CD8-positive, alpha-beta memory T cell (primary cell): ENCODE results near the gene EHD1. TPM values are rescaled to one million over a fixed set of nuclear protein-coding genes. Genes with fewer than 3 reads are reported as not detected.

Experiments used
- CTCF ChIA-PET: fragments of 350-600 bp; sonication (Branson Sonifier 250); formaldehyde crosslinking; loops from one replicate; lab custom pipeline; 2021; ENCODE audit warnings: antibody characterized with exemption; lab: Charles Lee
- POLR2A ChIA-PET: fragments of 350-600 bp; sonication (Branson Sonifier 250); formaldehyde crosslinking; loops from one replicate; lab custom pipeline; 2021; ENCODE audit warnings: antibody characterized with exemption; lab: Charles Lee
- DNase-seq, 5 donors: peaks; one replicate each; pipeline versions ENCODE4 v3.0.0 to v3.0.0-alpha.2; 2020 to 2022; ENCODE audit warnings: mixed read lengths in 1 of 5
- H3K27ac ChIP-seq: one replicate; pipeline ENCODE4 v1.7.0; 2013; ENCODE audit warnings: low read depth, mild to moderate bottlenecking, low read length, moderate library complexity
- H3K27me3 ChIP-seq: 2 replicates; pipeline ENCODE4 v1.7.0; 2013; ENCODE audit warnings: low read length, mild to moderate bottlenecking; ENCODE audit not compliant: insufficient read depth, poor library complexity, severe bottlenecking
- H3K36me3 ChIP-seq: 2 replicates; pipeline ENCODE4 v1.7.0; 2013; ENCODE audit warnings: mild to moderate bottlenecking, low read length, moderate library complexity; ENCODE audit not compliant: insufficient read depth
- H3K4me1 ChIP-seq: 2 replicates; pipeline ENCODE4 v1.7.0; 2013; ENCODE audit warnings: mild to moderate bottlenecking, low read length, moderate library complexity; ENCODE audit not compliant: insufficient read depth
- H3K4me3 ChIP-seq: 2 replicates; pipeline ENCODE4 v1.7.0; 2013; ENCODE audit warnings: mild to moderate bottlenecking, low read length
- H3K9me3 ChIP-seq: 2 replicates; pipeline ENCODE4 v1.7.0; 2013; ENCODE audit warnings: mild to moderate bottlenecking, low read length
- H3K27ac Mint-ChIP-seq, 8 donors: one replicate each; pipeline ENCODE4 v1.8.0; 2020 to 2021; ENCODE audit warnings: mixed read lengths in 8 of 8, mild to moderate bottlenecking in 6 of 8, inconsistent platforms in 3 of 8, moderate library complexity in 3 of 8
- H3K27me3 Mint-ChIP-seq, 2 donors: one replicate each; pipeline ENCODE4 v1.8.0; 2020 to 2021; ENCODE audit warnings: mixed read lengths in 2 of 2, mild to moderate bottlenecking in 1 of 2, moderate library complexity in 1 of 2
- H3K36me3 Mint-ChIP-seq, 3 donors: one replicate each; pipeline ENCODE4 v1.8.0; 2020 to 2021; ENCODE audit warnings: mixed read lengths in 3 of 3, inconsistent platforms in 1 of 3, mild to moderate bottlenecking in 1 of 3
- H3K4me1 Mint-ChIP-seq, 3 donors: one replicate each; pipeline ENCODE4 v1.8.0; 2020 to 2021; ENCODE audit warnings: mixed read lengths in 3 of 3, inconsistent platforms in 1 of 3, mild to moderate bottlenecking in 1 of 3
- H3K4me3 Mint-ChIP-seq, 7 donors: one replicate each; pipeline ENCODE4 v1.8.0; 2020 to 2021; ENCODE audit warnings: mixed read lengths in 7 of 7, mild to moderate bottlenecking in 6 of 7, moderate library complexity in 4 of 7, inconsistent platforms in 2 of 7
- H3K9me3 Mint-ChIP-seq, 5 donors: one replicate each; pipeline ENCODE4 v1.8.0; 2020 to 2022; ENCODE audit warnings: mixed read lengths in 5 of 5, mild to moderate bottlenecking in 3 of 5, moderate library complexity in 2 of 5, inconsistent platforms in 1 of 5
- polyA plus RNA-seq: library from polyadenylated mRNA; unstranded; fragments of 300-500 nt; fragmentation: Illumina TruSeq; gene quantifications from one replicate; pipeline ENCODE4 v1.2.3, GENCODE V29; 2021
- total RNA-seq, 2 experiments: library from RNA; stranded (reverse); gene quantifications; one replicate each; pipeline ENCODE4 v1.2.3, GENCODE V29; 2021

Gene EHD1
- total RNA-seq: 100 to 1,000 TPM; 102 to 110 TPM
- 258 TPM for polyA plus RNA-seq

GRCh38 chr11:64878494-64879243, at the start of gene EHD1:
TSS of gene EHD1 (minus strand) at chr11:64878621. CDS start at chr11:64878464, 157 bp downstream.
- Histone ChIP-seq H3K27me3 (no peaks in the 10 kb centered on the region), H3K4me3 (peak within 1 kb of the TSS; percentile 99), H3K27ac (peak within 1 kb of the TSS; percentile 86), H3K4me1 (peaks cover 58% of the 10 kb centered on the region), H3K9me3 (no peaks in the 10 kb centered on the region), H3K36me3 (peaks cover 16% of the 10 kb centered on the region)
- Mint-ChIP-seq H3K4me1 (peaks cover 59 to 67% (median 62%) of the 10 kb centered on the region in 3 donors), H3K9me3 (no peaks in the 10 kb centered on the region), H3K27me3 (peaks cover 0 to 10% of the 10 kb centered on the region in 2 donors), H3K27ac (peak within 1 kb of the TSS; percentile 91 to 99 (median 98)), H3K4me3 (peak within 1 kb of the TSS; percentile 98 to 100 (median 99)), H3K36me3 (peaks cover 6 to 45% (median 8%) of the 10 kb centered on the region in 3 donors)
- CTCF ChIA-PET: interaction anchor here (0.7 to 29.6 kb wide), 4 partner anchors 9 to 135 kb away, joined by 3 to 1256 read pairs (median 34); partner anchors contain the start of genes CDC42BPG and RASGRP2
- peak; percentile 99 to 100 (median 100) for DNase-seq
- POLR2A ChIA-PET: interaction anchor here (0.6 to 14.7 kb wide), 14 partner anchors 8 to 784 kb away, joined by 3 to 569 read pairs (median 4); partner anchors contain the start of genes CDC42BPG, PPP2R5B, RELA and SF1

DNA sequence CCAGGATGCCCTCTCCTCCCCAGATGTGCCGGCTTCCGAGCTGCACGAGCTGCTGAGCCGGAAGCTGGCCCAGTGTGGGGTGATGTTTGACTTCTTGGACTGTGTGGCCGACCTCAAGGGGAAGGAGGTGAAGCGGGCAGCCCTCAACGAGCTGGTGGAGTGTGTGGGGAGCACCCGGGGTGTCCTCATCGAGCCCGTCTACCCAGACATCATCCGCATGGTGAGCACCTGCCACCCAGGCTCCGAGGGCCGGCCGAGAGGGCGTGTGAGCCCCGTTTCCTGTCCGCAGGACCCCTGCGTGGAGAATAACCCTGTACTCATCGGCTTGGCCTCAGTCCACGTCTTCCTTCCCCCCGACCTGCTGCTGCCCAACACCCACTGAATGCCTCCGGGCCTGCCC, 48.3 kb upstream of the EHD1 start:
- POLR2A ChIA-PET: no interaction called here
- Mint-ChIP-seq H3K4me1 (peaks cover 9 to 18% (median 11%) of the 10 kb centered on the region in 3 donors), H3K36me3 (peaks cover 9 to 40% (median 9%) of the 10 kb centered on the region in 3 donors), H3K27me3 (no peaks in the 10 kb centered on the region), H3K9me3 (no peaks in the 10 kb centered on the region), H3K27ac (peak overlapping the region in 1 of 8 donors; percentile 88), H3K4me3 (peak overlapping the region in 4 of 7 donors; percentile 49 to 85 (median 54))
- Histone ChIP-seq H3K4me1 (peaks cover 21% of the 10 kb centered on the region), H3K9me3 (no peaks in the 10 kb centered on the region), H3K27ac (no peak overlapping the region), H3K4me3 (no peak overlapping the region), H3K27me3 (no peaks in the 10 kb centered on the region), H3K36me3 (peaks cover 9% of the 10 kb centered on the region)
- CTCF ChIA-PET: no interaction called here
- no peak for DNase-seq

- Histone ChIP-seq H3K9me3 (no peaks in the 10 kb centered on the region), H3K4me1 (peaks cover 21% of the 10 kb centered on the region), H3K36me3 (peaks cover 6% of the 10 kb centered on the region), H3K27me3 (no peaks in the 10 kb centered on the region), H3K27ac (peak overlapping the region; percentile 80), H3K4me3 (peak overlapping the region; percentile 79)
- H3K9me3 Mint-ChIP-seq: no peaks in the 10 kb centered on the region
- peak overlapping the region; percentile 69 to 95 (median 90) for H3K4me3 Mint-ChIP-seq
- H3K4me1 Mint-ChIP-seq: peaks cover 9 to 18% (median 11%) of the 10 kb centered on the region in 3 donors
- no peak for DNase-seq
- POLR2A ChIA-PET: interaction anchor here (1.2 to 2.4 kb wide), 3 partner anchors 12 to 196 kb away, joined by 3 to 9 read pairs (median 5); partner anchors contain the start of genes FAU and MRPL49
- H3K36me3 Mint-ChIP-seq: peaks cover 4 to 31% (median 6%) of the 10 kb centered on the region in 3 donors
- H3K27me3 Mint-ChIP-seq: no peaks in the 10 kb centered on the region
- CTCF ChIA-PET: interaction anchor here (0.7 to 1.3 kb wide), 2 partner anchors 15 to 32 kb away, joined by 3 to 4 read pairs; no protein-coding TSS in a partner anchor
- H3K27ac Mint-ChIP-seq: peak overlapping the region in 5 of 8 donors; percentile 34 to 92 (median 89)
Observed at GRCh38 chr11:64925536-64926436, 47.4 kb upstream of the EHD1 start.

DNA sequence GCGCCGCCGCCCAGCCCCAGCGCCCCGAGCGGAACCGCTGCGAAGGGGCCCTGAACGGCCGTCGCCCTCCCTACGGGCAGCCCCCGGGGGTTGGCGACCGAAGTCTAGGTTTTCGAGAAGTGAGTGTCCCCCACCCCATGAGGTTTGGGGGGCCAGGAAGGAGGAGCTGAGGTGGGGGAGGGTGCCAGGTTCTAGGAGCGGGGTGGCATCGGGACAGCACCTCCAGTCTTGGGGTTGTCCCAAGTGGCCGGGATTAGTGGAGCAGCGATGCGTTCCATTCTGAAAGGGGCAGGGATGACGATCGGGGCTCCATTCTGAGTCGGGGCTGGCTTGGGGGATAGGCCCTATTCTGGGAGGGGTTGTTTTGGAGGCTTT, 46.5 kb upstream of the EHD1 start:
- H3K27ac ChIP-seq: peak overlapping the region; percentile 80
- H3K4me1 ChIP-seq: peaks cover 21% of the 10 kb centered on the region
- H3K4me3 ChIP-seq: peak overlapping the region; percentile 79
- peak overlapping the region; percentile 87 to 96 (median 94) for H3K4me3 Mint-ChIP-seq
- DNase-seq: no peak
- H3K9me3 ChIP-seq: no peaks in the 10 kb centered on the region
- CTCF ChIA-PET: interaction anchor here (0.8 to 1.3 kb wide), 4 partner anchors 13 to 187 kb away, joined by 3 to 5 read pairs (median 4); partner anchors contain the start of gene TM7SF2
- H3K27me3 Mint-ChIP-seq: no peaks in the 10 kb centered on the region
- peaks cover 9 to 18% (median 11%) of the 10 kb centered on the region in 3 donors for H3K4me1 Mint-ChIP-seq
- H3K27ac Mint-ChIP-seq: peak overlapping the region in 6 of 8 donors; percentile 75 to 93 (median 88)
- H3K36me3 Mint-ChIP-seq: peaks cover under 1 to 22% (median 2%) of the 10 kb centered on the region in 3 donors
- H3K36me3 ChIP-seq: no peaks in the 10 kb centered on the region
- POLR2A ChIA-PET: interaction anchor here (0.6 to 2.4 kb wide), 11 partner anchors 9 to 573 kb away, joined by 3 to 9 read pairs (median 4); partner anchors contain the start of genes ARL2, FAU and MRPL49
- H3K9me3 Mint-ChIP-seq: no peaks in the 10 kb centered on the region
- no peaks in the 10 kb centered on the region for H3K27me3 ChIP-seq

GRCh38 chr11:64923944-64924909, 45.8 kb upstream of the EHD1 start, which contains the start of gene PPP2R5B:
TSS of gene PPP2R5B (plus strand) at chr11:64924689. CDS start at chr11:64925735, 1,046 bp downstream.
- peak within 1 kb of the TSS; percentile 89 to 100 (median 99) for H3K27ac Mint-ChIP-seq
- CTCF ChIA-PET: interaction anchor here (0.8 to 1.3 kb wide), 4 partner anchors 12 to 188 kb away, joined by 3 to 5 read pairs (median 4); partner anchors contain the start of gene TM7SF2

DNA sequence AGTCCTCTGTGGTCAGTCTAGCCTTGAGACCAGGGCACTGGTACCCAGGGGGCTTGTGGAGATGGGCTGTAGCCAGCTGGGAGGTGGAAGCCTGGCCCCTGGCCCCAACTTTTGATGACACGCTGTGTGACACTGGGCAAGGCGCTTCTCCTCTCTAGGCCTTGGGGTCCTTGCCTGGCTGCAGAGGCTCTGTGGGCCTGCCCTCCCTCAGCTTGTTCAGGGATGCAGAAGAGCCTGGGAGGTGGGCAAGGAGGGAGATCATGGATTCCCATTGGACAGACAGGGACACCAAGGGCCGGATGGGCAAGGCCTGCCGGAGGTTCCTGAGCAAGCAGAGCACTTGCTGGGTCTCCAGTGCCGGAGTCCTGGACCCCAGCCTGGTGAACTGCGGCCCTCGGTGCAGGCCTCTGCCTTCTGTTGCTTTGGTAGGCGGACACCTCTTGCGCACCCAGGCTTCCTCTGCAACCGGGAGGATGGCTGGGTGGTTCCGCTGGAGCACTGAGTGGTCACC, 44.8 kb upstream of the EHD1 start:
- H3K27ac ChIP-seq: peak overlapping the region; percentile 80
- no peaks in the 10 kb centered on the region for H3K36me3 ChIP-seq
- ChIA-PET POLR2A (interaction anchor here (0.6 to 2.4 kb wide), 2 partner anchors 75 to 199 kb away, joined by 3 to 9 read pairs; partner anchors contain the start of genes FAU and MRPL49), CTCF (no interaction called here)
- no peaks in the 10 kb centered on the region for H3K27me3 ChIP-seq
- H3K27me3 Mint-ChIP-seq: no peaks in the 10 kb centered on the region
- H3K9me3 Mint-ChIP-seq: no peaks in the 10 kb centered on the region
- no peak for DNase-seq
- peaks cover 10 to 19% (median 11%) of the 10 kb centered on the region in 3 donors for H3K4me1 Mint-ChIP-seq
- H3K4me1 ChIP-seq: peaks cover 22% of the 10 kb centered on the region
- H3K36me3 Mint-ChIP-seq: peaks cover 0 to 12% (median 0%) of the 10 kb centered on the region in 3 donors
- peak overlapping the region in 1 of 7 donors; percentile 94 for H3K4me3 Mint-ChIP-seq
- peak overlapping the region in 7 of 8 donors; percentile 3 to 99 (median 89) for H3K27ac Mint-ChIP-seq
- no peaks in the 10 kb centered on the region for H3K9me3 ChIP-seq
- no peak overlapping the region for H3K4me3 ChIP-seq

More at GRCh38 chr11:64923944-64924909, 45.8 kb upstream of the EHD1 start, which contains the start of gene PPP2R5B:
- no peaks in the 10 kb centered on the region for H3K9me3 Mint-ChIP-seq
- Histone ChIP-seq H3K27ac (peak within 1 kb of the TSS; percentile 80), H3K4me3 (peak within 1 kb of the TSS; percentile 79), H3K36me3 (no peaks in the 10 kb centered on the region), H3K4me1 (peaks cover 21% of the 10 kb centered on the region), H3K27me3 (no peaks in the 10 kb centered on the region), H3K9me3 (no peaks in the 10 kb centered on the region)
- POLR2A ChIA-PET: interaction anchor here (0.6 to 2.4 kb wide), 12 partner anchors 8 to 573 kb away, joined by 3 to 9 read pairs (median 4); partner anchors contain the start of genes ARL2, FAU and MRPL49
- peak within 1 kb of the TSS; percentile 90 to 97 (median 95) for H3K4me3 Mint-ChIP-seq
- H3K36me3 Mint-ChIP-seq: peaks cover 0 to 16% (median 0%) of the 10 kb centered on the region in 3 donors
- peaks cover 9 to 18% (median 11%) of the 10 kb centered on the region in 3 donors for H3K4me1 Mint-ChIP-seq
- DNase-seq: peak; percentile 86 to 93 (median 89)
- no peaks in the 10 kb centered on the region for H3K27me3 Mint-ChIP-seq
